Epithelial cell of proximal tubule (primary cell): ENCODE measurements around the gene SIAH1. TPM values are rescaled to one million over a fixed set of nuclear protein-coding genes. Genes with fewer than 3 reads are reported as not detected.
"Not testable (repeated sequence)": the region's sequence is repeated elsewhere in the genome, so short reads cannot be mapped to it uniquely, and the experiment has no call there.

Experiments
- DNase-seq: peaks from one replicate; pipeline ENCODE4 v3.0.0-alpha.2; 2011; ENCODE audit warnings: low read depth
- H3K4me3 ChIP-seq: 2 replicates; pipeline ENCODE4 v1.5.1; 2011; ENCODE audit warnings: low read depth, mild to moderate bottlenecking, low read length
- CTCF ChIP-seq: conservative IDR thresholded peaks from 2 replicates; pipeline ENCODE4 v1.5.1; 2012; ENCODE audit warnings: low read depth, mild to moderate bottlenecking, low read length
- total RNA-seq: library from RNA; depleted of rRNA; stranded (reverse); fragments of >200 nt; gene quantifications from 2 replicates; pipeline ENCODE4 v1.2.3, GENCODE V29; 2015

The SIAH1 gene
- total RNA-seq, 1 donor from 2014 or later, result 15.3 TPM

- no peak overlapping the region for H3K4me3 ChIP-seq
- DNase-seq, result no peak
- TF ChIP-seq CTCF, result no peak
Observed at GRCh38 chr16:48408688-48409087, 23.5 kb upstream of the SIAH1 start.

- no peak for TF ChIP-seq CTCF
- DNase-seq, result no peak
- no peak overlapping the region for H3K4me3 ChIP-seq
Observed at GRCh38 chr16:48405907-48406306, 20.7 kb upstream of the SIAH1 start.

GRCh38 chr16:48405153-48405552 lies 19.9 kb upstream of the SIAH1 start:
- H3K4me3 ChIP-seq, result no peak overlapping the region
- no peak for DNase-seq
- TF ChIP-seq CTCF, result no peak

GRCh38 chr16:48402547-48402946 lies 17.3 kb upstream of the SIAH1 start:
- not testable (repeated sequence) for DNase-seq, H3K4me3 ChIP-seq

GRCh38 chr16:48395375-48395774 lies 10.2 kb upstream of the SIAH1 start:
- TF ChIP-seq CTCF, result no peak
- no peak for DNase-seq
- no peak overlapping the region for H3K4me3 ChIP-seq

- no peak for TF ChIP-seq CTCF
Observed at GRCh38 chr16:48394355-48394703, 9.1 kb upstream of the SIAH1 start.

GRCh38 chr16:48393485-48394354 lies 8.5 kb upstream of the SIAH1 start:
- no peak for TF ChIP-seq CTCF
- H3K4me3 ChIP-seq, result no peak overlapping the region
- no peak for DNase-seq

More at GRCh38 chr16:48394355-48394703, 9.1 kb upstream of the SIAH1 start:
- no peak for DNase-seq
- no peak overlapping the region for H3K4me3 ChIP-seq
